Fibroblast of pulmonary artery (primary cell): ENCODE results near the gene LCP2.

ENCODE experiments used
- DNase-seq: peaks from one replicate; pipeline ENCODE4 v3.0.0-alpha.2; 2010; ENCODE audit warnings: low read depth
- H3K4me3 ChIP-seq: replicated peaks from 2 replicates; pipeline ENCODE4 v1.5.1; 2011; ENCODE audit warnings: low read depth, mild to moderate bottlenecking, control low read depth, low read length, moderate library complexity
- TF ChIP-seq, protein P1 (sequence below): IDR thresholded peaks from 2 replicates; pipeline ENCODE4 v1.5.1; 2011; ENCODE audit warnings: mild to moderate bottlenecking, control low read depth, low read length, inconsistent platforms; ENCODE audit errors: missing control alignments

The LCP2 gene

DNA sequence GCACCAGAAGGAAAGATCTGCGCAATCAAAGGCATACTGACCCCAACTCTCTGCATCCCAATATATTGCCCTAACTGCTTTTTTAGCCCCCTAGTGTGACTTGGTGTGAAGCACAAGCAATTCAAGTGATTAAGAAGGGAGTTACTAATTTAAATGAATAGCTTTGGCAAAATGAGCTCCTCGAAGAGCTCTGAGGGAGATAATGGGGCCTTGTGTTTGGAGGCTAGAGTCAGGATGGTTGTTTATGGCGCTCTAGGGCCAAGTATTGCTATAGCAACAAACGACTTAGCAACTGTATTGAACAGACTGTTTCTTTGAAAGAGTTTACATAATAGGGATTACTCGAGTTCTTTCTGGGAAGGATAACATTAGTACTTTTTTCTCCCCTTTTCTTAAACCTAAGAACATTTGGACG is 76.2 kb downstream of the LCP2 start:
- TF ChIP-seq, protein P1, sequence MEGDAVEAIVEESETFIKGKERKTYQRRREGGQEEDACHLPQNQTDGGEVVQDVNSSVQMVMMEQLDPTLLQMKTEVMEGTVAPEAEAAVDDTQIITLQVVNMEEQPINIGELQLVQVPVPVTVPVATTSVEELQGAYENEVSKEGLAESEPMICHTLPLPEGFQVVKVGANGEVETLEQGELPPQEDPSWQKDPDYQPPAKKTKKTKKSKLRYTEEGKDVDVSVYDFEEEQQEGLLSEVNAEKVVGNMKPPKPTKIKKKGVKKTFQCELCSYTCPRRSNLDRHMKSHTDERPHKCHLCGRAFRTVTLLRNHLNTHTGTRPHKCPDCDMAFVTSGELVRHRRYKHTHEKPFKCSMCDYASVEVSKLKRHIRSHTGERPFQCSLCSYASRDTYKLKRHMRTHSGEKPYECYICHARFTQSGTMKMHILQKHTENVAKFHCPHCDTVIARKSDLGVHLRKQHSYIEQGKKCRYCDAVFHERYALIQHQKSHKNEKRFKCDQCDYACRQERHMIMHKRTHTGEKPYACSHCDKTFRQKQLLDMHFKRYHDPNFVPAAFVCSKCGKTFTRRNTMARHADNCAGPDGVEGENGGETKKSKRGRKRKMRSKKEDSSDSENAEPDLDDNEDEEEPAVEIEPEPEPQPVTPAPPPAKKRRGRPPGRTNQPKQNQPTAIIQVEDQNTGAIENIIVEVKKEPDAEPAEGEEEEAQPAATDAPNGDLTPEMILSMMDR, result peak; percentile 14
- H3K4me3 ChIP-seq, result no peak overlapping the region
- peak; percentile 29 for DNase-seq

DNA sequence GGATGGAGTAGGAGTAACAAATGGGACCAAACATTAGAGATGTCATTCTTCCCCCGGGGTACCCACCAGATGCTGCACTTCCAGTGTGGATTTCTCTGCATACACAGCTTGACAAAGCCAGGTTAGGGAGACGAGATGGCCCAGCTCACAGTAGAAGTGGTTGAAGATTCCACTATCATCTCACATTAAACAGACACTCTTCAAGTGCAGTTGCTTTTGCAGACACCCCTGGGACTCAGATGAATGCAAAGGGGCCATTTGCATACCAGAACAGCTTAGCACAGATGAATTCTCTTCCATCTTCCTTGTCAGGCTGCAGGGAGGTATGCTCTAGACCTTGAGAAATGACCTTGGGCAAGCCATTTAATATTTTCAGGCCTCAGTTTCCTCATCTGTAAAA is 77.4 kb downstream of the LCP2 start:
- TF ChIP-seq, protein P1, result no peak
- no peak for DNase-seq
- no peak overlapping the region for H3K4me3 ChIP-seq

DNA sequence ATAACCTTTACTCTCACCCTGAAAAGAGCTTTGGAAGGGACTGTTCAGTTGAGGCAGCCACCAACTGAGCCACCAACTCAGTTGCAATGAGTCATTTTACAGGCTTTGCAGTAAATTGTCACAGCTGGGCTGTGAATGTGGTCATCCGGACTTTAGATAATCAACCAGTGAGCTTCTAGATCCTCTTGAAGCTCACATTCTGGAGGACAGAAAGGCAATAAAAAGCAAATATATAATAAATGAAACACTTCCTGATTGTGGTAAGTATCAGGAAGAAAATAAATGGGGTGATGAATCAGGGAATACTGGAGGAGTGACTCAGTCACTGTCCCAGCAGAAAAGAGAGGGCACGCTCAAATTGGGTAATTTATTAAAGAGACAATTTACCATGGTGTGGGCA is 78.0 kb downstream of the LCP2 start:
- H3K4me3 ChIP-seq, result no peak overlapping the region
- peak; percentile 34 for DNase-seq
- TF ChIP-seq, protein P1, result no peak

DNA sequence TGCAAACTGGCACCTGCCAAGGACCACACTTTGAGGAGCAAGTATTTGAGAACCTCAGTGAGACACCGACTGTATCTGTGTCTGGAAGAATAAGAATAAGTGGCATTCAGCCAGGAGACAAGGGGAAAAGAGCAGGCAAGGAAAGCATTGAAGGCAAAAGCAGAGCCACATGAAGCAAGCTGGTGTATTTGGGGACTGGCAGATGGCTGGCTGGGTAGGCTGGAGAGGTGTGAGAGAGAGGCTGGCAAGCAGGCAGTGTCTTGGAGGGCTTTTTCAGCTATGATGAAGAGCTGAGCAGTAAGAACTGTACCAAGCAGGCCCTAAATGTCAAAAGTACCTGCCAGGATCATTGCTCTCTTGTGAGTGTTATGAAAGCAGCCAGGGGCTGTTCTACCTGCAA is 78.9 kb downstream of the LCP2 start:
- TF ChIP-seq, protein P1, result no peak
- DNase-seq, result no peak
- H3K4me3 ChIP-seq, result no peak overlapping the region

DNA sequence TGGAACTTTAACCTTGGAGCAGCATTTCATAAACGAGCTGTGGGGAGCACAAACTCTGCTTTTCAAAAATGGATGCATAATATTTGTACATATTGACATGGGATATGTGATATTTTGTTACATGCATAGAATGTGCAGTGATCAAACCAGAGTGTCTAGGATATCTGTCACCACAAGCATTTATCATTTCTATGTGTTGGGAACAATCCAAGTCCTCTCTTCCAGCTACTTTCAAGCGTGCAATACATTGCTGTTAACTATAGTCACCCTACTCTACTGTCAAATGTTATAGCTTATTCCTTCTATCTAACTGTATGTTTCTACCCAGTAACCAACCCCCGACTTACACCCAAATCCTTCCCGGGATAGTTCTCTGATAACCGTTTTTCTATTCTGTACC is 79.7 kb downstream of the LCP2 start:
- H3K4me3 ChIP-seq, result no peak overlapping the region
- DNase-seq, result no peak
- TF ChIP-seq, protein P1, result no peak

DNA sequence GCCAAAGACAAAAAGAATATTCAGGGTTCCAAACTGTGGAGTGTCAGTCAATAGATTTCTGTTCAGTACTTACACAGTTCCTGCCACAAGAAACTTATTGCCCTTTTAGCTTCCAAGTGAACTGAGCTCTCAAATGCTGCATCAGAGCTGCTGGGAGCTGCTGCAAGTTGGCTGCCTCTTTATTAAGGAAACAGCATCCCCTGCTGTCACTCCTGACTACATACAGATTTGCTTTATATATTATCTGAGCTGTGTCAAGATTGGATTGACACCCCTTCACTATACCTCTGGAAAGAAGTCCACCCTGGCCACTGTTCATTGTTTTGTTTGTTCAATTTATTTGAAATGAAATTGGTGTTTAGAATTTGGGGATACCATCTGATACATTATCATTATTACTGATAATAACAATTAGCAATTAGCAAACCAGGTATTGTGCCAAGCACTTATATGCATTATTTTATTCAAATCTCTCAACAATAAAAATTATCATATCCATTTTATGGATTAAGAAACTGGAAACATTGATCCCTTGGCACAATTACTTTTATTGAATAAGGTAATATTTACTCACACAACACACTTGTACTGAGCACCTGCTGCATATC is 81.2 kb downstream of the LCP2 start:
- DNase-seq, result peak; percentile 74
- H3K4me3 ChIP-seq, result no peak overlapping the region
- TF ChIP-seq, protein P1, result peak; percentile 66

DNA sequence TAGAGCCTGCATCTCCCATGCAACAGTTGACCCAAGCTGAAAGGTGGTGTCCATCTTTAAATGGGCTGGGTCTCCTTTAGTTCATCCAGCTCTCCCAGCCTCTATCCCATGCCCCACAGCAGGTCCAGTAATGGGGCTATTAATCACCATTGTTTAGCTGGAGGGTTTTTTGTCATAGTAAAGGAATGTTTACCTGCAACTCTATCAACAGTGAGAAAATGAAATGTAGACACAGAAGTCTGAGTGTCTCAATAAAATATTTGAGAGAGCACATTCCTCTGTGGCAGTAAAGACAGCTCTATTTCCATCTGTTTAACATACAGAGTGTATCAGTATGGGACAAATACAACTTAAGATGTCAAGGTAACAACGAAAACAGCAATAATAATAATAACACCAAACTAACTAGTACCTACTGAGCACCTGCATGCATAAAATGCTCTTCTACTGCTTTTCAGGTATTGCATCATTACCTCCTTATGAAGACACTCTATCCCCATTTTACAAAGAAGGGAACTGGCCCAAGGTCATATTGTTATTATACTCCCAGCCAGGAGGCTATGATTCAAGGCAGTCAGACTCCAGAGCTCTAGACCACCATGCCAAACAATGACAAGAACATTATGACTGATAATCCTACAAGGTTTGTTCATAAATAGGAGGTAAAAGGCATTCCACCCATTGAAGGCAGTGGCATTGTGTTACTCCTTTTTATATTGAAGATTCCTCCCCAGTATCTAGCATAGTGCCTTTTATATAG is 85.8 kb downstream of the LCP2 start:
- DNase-seq, result no peak
- H3K4me3 ChIP-seq, result no peak overlapping the region
- TF ChIP-seq, protein P1, result no peak
